Measurements from ENCODE around the gene POLD3. TPM values are rescaled to one million over a fixed set of nuclear protein-coding genes. Genes with fewer than 3 reads are reported as not detected.

The POLD3 gene
- total RNA-seq, 1 donor from 2014 or later: 16.3 TPM

DNA sequence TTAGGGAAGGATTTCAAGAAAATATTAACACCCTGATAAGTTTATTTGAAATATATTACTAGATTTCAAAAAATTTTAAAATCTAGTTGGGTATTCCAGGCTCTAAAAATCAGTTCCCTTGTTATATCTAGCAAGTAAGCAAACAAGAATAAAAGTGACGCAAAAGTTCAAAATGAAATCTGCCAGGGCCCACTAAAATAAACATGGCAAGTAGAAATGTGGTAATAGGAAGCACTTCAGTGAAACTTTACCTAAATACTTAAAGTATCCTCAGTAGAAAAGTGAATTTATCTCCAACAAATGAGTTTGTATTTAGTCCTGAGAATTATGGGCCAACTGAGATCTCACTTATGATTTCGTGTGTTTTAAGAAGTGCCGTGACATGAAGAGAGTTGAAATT lies 23.6 kb downstream of the POLD3 start:
- peaks cover 50% of the 10 kb centered on the region for H3K36me3 Mint-ChIP-seq (ENCODE audit: low read depth)
- CTCF ChIA-PET: no interaction called here

DNA sequence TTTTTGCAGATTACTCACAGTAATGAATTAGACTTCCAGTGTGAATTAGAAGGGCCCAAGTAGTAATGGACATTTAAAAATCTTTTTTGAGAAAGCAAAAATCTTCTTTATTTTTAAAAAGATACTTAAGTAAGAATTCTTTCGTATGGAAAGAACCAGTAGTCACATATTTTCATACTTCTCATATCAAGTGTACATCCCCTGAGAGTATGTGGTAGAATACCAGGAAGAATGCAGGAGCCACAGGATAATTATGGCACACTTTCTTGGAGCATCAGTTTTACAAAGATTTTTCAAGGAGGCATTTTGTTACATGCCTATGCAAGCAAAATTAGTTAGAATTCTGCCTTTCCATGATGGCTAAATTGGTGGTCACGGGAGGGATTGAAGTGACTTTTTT lies 28.1 kb downstream of the POLD3 start:
- ATAC-seq (ENCODE audit: low read depth) (no peak), DNase-seq (no peak)
- no peaks in the 10 kb centered on the region for H3K4me1 Mint-ChIP-seq
- peaks cover 64% of the 10 kb centered on the region for H3K36me3 Mint-ChIP-seq (ENCODE audit: low read depth)
- no peaks in the 10 kb centered on the region for H3K9me3 Mint-ChIP-seq
- H3K27me3 Mint-ChIP-seq: no peaks in the 10 kb centered on the region
- TF ChIP-seq, protein P1, sequence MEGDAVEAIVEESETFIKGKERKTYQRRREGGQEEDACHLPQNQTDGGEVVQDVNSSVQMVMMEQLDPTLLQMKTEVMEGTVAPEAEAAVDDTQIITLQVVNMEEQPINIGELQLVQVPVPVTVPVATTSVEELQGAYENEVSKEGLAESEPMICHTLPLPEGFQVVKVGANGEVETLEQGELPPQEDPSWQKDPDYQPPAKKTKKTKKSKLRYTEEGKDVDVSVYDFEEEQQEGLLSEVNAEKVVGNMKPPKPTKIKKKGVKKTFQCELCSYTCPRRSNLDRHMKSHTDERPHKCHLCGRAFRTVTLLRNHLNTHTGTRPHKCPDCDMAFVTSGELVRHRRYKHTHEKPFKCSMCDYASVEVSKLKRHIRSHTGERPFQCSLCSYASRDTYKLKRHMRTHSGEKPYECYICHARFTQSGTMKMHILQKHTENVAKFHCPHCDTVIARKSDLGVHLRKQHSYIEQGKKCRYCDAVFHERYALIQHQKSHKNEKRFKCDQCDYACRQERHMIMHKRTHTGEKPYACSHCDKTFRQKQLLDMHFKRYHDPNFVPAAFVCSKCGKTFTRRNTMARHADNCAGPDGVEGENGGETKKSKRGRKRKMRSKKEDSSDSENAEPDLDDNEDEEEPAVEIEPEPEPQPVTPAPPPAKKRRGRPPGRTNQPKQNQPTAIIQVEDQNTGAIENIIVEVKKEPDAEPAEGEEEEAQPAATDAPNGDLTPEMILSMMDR (IDR thresholded peaks at IDR 0.05): no peak
- H3K27ac Mint-ChIP-seq: no peak overlapping the region
- no peak overlapping the region for H3K4me3 Mint-ChIP-seq
- ChIA-PET POLR2A (no interaction called here), CTCF (interaction anchor here (0.7 kb wide), 1 partner anchor 119 kb away, joined by 4 read pairs; no protein-coding TSS in a partner anchor)
- intact Hi-C loops (cut with micrococcal nuclease): no loop called here

More for the DNA sequence above, 23.6 kb downstream of the POLD3 start:
- POLR2A ChIA-PET: no interaction called here
- no peaks in the 10 kb centered on the region for H3K9me3 Mint-ChIP-seq
- TF ChIP-seq, protein P1 (IDR thresholded peaks at IDR 0.05): no peak
- ATAC-seq (ENCODE audit: low read depth): no peak
- H3K4me1 Mint-ChIP-seq: no peaks in the 10 kb centered on the region
- no peak for DNase-seq
- no peak overlapping the region for H3K4me3 Mint-ChIP-seq
- no peak overlapping the region for H3K27ac Mint-ChIP-seq
- intact Hi-C loops (cut with micrococcal nuclease): no loop called here
- H3K27me3 Mint-ChIP-seq: no peaks in the 10 kb centered on the region

DNA sequence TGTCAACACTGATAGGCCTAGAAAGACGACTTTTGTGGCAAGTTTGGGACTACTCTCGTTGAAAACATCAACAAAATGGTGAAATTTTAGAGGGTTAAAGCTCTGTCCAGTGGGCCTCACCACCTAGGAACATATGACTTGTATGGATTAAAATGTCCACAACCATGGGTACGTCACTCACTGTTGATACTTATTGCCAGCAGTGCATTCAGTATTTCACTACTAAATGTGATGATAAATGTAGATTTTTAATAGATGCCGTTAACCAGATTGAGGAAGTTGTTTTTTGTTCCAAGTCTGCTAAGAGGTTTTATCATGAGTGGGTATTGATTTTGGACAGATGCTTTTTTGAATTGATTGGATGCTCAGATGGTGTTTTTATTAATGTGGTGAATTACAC lies 33.7 kb downstream of the POLD3 start:
- no peak overlapping the region for H3K27ac Mint-ChIP-seq
- H3K27me3 Mint-ChIP-seq: no peaks in the 10 kb centered on the region
- ATAC-seq (ENCODE audit: low read depth) (no peak), DNase-seq (no peak)
- TF ChIP-seq, protein P1 (IDR thresholded peaks at IDR 0.05): no peak
- peaks cover 7% of the 10 kb centered on the region for H3K4me1 Mint-ChIP-seq
- intact Hi-C loops (cut with micrococcal nuclease): no loop called here
- H3K36me3 Mint-ChIP-seq (ENCODE audit: low read depth): peaks cover 56% of the 10 kb centered on the region
- H3K4me3 Mint-ChIP-seq: no peak overlapping the region
- H3K9me3 Mint-ChIP-seq: no peaks in the 10 kb centered on the region
- ChIA-PET POLR2A (interaction anchor here (0.7 kb wide), 1 partner anchor 810 kb away, joined by 3 read pairs; no protein-coding TSS in a partner anchor), CTCF (no interaction called here)

DNA sequence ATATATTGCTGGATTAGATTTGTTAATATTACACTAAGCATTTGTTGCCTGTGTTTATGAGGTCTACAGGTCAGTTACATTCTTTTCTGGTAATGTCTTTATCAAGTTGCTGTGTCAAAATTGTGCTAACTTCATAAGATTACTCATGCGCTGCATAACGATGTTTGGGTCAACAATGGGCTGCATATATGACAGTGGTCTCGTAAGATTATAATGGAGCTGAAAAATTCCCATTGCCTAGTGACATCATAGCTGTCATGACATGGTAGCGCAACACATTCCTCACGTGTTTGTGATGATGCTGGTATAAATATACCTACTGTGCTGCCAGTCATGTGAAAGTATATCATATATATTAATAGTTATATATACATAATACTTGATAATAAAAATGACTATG lies 34.2 kb downstream of the POLD3 start:
- ChIA-PET POLR2A (no interaction called here), CTCF (no interaction called here)
- peaks cover 7% of the 10 kb centered on the region for H3K4me1 Mint-ChIP-seq
- H3K4me3 Mint-ChIP-seq: no peak overlapping the region
- ATAC-seq (ENCODE audit: low read depth) (no peak), DNase-seq (no peak)
- H3K36me3 Mint-ChIP-seq (ENCODE audit: low read depth): peaks cover 54% of the 10 kb centered on the region
- no peaks in the 10 kb centered on the region for H3K27me3 Mint-ChIP-seq
- H3K27ac Mint-ChIP-seq: no peak overlapping the region
- intact Hi-C loops (cut with micrococcal nuclease): no loop called here
- H3K9me3 Mint-ChIP-seq: no peaks in the 10 kb centered on the region
- TF ChIP-seq, protein P1 (IDR thresholded peaks at IDR 0.05): no peak

DNA sequence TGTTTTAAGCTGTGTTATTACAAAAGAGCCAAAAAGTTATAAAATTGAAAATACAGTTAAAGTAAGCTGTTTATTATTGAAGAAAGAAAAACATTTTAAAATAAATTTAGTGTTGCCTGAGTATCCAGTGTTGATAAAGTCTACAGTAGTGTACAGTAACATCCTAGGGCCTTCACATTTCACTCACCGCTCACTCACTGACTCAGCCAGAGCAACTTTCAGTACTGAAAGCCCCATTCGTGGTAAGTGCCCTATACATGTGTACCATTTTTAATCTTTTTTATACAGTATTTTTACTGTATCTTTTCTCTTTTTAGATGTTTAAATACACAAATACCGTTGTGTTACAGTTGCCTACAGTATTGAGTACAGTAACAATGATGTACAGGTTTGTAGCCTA lies 35.0 kb downstream of the POLD3 start:
- ChIA-PET POLR2A (no interaction called here), CTCF (no interaction called here)
- DNase-seq (no peak), ATAC-seq (ENCODE audit: low read depth) (no peak)
- peaks cover 9% of the 10 kb centered on the region for H3K4me1 Mint-ChIP-seq
- H3K9me3 Mint-ChIP-seq: no peaks in the 10 kb centered on the region
- TF ChIP-seq, protein P1 (IDR thresholded peaks at IDR 0.05): no peak
- no peak overlapping the region for H3K4me3 Mint-ChIP-seq
- H3K27ac Mint-ChIP-seq: no peak overlapping the region
- peaks cover 56% of the 10 kb centered on the region for H3K36me3 Mint-ChIP-seq (ENCODE audit: low read depth)
- intact Hi-C loops (cut with micrococcal nuclease): no loop called here
- H3K27me3 Mint-ChIP-seq: no peaks in the 10 kb centered on the region
